HG03457 (cell line): ENCODE results near the gene POLN.
"Not testable (repeated sequence)": the region's sequence is repeated elsewhere in the genome, so short reads cannot be mapped to it uniquely, and the experiment has no call there.

Experiments
- ATAC-seq: cut with Tn5 transposase; IDR thresholded peaks from one replicate; pipeline ENCODE4 v1.9.1; 2021; ENCODE audit warnings: moderate number of reproducible peaks; ENCODE audit not compliant: unreplicated experiment

Gene POLN

GRCh38 chr4:2172161-2172560, 69.8 kb downstream of the POLN start:
- no peak for ATAC-seq

- no peak for ATAC-seq
Observed at GRCh38 chr4:2168469-2169319, 73.2 kb downstream of the POLN start.

GRCh38 chr4:2166253-2166652, 75.7 kb downstream of the POLN start:
- ATAC-seq: no peak

DNA sequence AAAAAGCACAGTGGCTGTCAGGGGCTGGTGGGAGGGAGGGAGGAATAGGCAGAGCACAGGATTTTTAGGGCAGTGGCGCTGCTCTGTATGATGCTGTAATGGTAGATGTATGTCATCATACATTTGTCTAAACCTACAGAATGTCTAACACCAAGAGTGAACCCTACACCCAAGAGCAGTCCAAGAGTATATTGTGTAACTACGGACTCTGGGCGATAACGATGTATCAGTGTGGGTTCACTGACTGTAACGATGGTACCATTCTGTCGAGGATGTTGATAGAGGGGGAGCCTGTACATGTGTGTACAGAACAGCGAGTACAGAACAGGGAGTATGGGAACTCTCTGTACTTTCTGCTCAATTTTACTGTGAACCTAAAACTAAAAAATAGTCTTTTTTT, 76.5 kb downstream of the POLN start:
- no peak for ATAC-seq

DNA sequence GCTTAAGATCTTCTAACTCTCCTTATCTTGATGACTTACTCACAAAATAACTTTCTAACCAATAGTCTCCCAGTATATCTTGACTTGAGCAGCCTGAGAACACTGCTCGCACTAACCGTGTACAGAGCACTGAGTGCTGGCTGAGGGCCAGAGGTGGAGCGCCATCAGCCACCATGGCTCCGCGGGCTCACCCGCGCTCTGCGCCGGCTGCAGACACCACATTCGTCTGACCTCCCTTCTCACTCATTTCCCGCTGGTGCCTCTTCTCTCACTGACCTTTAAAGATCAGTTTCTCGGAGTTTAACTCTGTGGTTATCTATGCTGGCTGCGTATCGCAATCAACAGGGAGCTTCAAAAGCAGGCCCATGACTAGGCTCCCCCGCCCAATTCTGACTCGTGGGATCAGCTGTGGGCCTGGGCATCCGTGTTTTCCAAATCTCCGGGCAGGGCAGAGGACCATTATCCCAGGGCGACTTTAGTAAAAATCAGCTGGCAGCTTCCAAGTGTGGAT, 78.6 kb downstream of the POLN start:
- no peak for ATAC-seq

GRCh38 chr4:2161092-2161703, 80.7 kb downstream of the POLN start:
- not testable (repeated sequence) for ATAC-seq

GRCh38 chr4:2159931-2160330, 82.0 kb downstream of the POLN start:
- ATAC-seq: no peak

- no peak for ATAC-seq
Observed at GRCh38 chr4:2155246-2155645, 86.7 kb downstream of the POLN start.

DNA sequence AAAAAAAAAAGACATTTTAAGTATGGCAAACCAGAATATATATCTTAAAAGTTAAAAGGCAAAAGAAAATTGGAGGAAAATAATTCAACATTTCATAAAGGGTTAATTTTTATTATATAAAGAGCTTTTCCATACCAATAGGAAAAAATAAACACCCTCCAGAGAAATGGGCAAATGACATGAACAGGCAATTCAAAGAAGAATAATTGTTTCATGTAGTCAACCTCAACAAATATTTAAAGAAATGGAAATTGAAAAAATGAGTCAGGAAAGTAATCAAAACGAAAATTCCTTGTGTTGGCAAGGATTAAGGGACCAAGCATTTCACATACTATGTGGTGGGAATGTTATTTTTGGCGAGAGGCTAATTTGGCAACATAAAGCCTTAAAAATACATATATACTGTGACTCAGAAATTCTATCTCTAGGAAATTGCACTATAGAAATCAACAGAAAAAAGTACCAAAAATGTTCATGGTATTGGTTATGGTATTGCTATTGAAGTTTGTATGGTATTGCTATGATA, 87.6 kb downstream of the POLN start:
- ATAC-seq: no peak

DNA sequence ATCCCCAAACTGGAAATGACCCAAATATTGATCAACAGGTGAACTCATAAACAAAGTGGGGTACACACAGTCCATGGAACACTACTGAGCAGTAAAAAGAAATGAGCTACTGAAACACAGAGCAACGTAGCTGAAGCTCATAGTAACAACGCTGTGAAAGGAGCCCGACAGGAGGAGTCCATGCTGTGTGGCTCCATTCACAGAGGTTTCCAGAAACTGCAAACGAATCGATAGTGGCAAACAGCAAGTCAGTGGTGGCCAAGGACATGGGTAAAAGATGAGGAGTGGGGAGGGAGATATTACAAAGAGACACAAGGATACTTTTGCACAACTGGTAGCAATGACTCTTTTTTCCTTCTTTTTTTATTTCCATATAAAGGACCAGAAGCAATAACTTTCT, 90.4 kb downstream of the POLN start:
- no peak for ATAC-seq

DNA sequence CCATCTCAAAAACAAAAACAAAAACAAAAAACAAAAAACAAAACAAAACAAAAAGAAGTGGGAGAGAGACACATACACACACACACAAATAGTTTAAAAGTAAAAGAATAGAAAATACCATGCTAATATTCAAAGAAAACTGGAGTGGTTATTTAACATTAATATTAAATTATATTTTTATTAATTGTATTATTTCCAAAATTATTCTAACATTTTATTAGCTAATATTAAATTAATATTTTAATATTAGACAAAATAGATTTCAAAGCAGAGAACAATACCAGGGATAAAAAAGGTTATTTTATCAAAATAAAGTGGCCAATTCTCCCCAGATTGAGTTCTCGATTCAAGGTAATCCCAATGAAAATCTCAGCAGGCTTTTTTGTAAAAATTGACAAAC, 91.8 kb downstream of the POLN start:
- ATAC-seq: no peak

- ATAC-seq: no peak
Observed at GRCh38 chr4:2142630-2143427, 99.1 kb downstream of the POLN start.

DNA sequence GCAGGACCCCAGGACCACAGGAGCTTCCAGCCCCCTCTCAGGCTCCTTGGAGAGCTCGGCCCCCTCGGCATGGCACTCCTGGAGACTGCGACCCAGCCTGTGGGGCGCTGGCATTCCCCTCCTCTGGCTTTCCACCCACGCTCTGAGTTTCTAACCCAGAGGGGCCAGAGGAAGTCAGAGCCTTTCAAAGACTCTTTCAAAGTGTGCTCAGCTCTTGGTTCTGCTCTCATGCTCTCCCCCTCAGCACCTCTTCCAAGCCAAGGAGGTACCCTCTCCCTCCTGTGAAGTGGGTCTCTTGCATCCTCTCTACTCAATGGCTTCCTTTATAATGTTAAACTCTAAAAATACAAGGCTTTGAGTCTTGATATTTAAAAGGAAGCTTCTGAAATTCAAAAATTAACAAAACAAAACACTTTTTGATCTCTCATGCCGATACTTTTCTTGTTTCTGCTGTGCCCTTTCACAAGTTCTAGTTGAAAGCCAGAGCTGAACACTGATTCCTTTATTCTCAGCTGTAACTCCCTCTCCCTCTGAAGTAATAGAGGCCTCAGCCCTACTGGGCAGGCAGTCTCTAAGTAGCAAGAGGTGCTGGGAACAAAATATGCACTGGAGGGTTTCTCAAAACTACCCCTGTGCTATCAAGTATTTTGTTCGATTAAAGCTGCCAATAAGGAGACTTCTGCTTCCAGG, 100.0 kb downstream of the POLN start:
- ATAC-seq: no peak

- ATAC-seq: no peak
Observed at GRCh38 chr4:2141022-2141761, 100.7 kb downstream of the POLN start.

- no peak for ATAC-seq
Observed at GRCh38 chr4:2138846-2139500, 102.9 kb downstream of the POLN start.

DNA sequence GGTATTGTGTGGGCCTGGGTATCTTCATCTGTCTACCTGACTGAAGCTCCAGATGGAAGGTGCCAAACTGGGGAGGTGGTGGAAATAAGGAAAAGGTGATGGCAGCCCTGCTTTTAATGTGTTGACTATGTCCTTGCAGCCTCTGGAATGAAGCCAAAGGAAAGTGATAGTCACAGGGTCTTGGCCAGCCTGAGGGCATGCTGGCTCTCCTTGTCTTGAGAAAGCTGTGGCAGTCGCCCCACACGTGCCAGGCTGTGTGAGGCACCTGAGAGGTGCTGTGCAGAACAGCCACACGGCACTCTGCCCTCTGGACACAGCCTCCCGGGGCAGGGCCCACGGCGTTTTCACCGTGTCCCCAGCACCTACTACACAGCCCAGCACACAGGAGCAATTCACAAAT, 105.2 kb downstream of the POLN start:
- ATAC-seq: no peak

DNA sequence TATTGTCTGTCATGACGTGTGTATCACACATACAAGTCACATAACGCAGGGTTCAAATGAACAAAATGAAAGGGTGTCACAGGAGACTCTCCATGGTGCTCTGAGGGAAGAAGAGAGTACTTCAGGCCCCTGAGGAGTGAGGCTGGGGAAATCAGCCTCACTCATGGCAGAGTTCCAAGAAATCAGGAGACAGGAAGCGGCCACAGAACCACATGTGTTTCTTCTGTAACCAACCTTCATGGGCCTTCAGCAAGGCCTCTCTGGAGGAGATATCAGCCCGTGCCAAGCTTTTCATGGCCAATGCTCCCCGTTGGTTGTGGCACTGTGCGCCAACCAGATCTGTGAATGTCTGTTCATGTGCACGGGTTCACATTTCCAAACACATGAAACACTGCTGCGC, 106.8 kb downstream of the POLN start:
- ATAC-seq: no peak

DNA sequence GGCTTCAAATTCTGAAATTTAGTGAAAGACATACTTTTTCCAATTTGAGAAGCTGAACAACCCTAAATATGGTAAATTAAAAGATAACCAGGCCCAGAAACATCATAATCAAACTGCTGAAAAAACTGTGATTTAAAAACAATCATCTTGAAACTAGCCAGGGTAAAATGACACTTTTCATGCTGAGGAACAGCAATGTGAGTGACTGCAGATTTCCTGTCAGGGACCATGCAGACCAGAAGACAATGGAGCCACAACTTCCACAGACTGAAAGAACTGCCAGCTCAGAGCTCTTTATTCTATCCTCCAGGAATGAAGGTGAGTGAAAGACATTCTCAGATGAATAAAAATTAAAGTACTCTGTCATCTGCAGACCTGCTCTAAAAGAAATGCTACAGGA, 109.5 kb downstream of the POLN start:
- ATAC-seq: no peak

DNA sequence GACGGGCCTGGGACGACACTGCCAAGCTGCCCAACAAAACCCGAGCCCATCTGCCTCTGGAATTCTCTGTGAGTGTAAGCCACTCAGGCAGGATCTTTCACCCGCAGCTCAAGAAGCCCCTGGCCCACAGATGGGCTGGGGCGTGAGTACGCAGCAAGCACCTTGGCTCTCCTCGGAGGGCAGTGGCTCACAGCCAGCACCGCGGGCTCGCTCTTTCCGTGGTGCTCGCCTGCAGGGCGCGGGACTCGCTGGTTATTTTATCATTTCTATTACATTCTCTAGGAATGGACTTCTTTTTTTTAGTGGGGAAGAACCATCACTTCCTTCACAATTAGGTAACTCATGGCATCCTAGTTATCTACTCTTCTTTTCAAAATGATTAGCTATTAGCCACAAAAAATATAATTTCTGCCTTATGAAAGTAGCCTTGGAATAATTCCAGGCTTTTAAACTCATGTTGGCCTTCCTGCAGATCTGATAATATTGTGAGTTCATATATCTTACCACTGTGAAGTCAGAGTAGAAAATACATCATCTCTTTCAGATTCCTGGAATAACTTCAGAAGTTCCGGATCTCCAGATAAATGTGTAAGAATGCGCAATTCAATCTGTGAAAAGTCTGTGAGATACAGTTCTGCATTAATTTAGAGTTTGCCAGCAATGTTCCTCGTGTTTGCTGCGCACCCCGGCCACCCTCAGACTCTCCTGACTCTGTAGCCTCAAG, 114.2 kb downstream of the POLN start:
- ATAC-seq: no peak
